DMS153 (cell line): ENCODE results near the gene PITPNC1.
A peak's percentile ranks its signal among the peaks of the same experiment; 100 is the strongest.
"Not testable (repeated sequence)": the region's sequence is repeated elsewhere in the genome, so short reads cannot be mapped to it uniquely, and the experiment has no call there.

Experiments
- DNase-seq: peaks from one replicate; lab custom pipeline; 2025; lab: John Stamatoyannopoulos, UW

The PITPNC1 gene

DNA sequence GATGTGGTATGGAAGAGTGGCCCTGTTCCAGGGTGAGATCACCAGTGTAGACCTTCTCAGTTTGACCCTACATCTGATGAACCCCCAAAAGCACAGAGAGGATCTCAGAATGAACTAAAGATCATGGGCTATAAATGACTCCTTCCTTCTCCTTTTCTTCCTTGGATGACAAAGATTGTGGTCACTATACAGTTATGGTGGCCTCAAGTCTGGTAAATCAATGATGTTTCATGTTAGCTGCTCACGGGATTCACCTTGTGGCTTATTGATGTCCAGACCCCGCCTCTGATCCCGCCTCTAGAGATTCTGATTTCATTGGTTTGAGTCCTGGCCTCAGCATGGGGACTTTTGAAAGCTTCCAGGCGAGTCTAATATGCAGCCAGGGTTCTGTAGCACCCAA is 112.2 kb downstream of the PITPNC1 start:
- no peak for DNase-seq

DNA sequence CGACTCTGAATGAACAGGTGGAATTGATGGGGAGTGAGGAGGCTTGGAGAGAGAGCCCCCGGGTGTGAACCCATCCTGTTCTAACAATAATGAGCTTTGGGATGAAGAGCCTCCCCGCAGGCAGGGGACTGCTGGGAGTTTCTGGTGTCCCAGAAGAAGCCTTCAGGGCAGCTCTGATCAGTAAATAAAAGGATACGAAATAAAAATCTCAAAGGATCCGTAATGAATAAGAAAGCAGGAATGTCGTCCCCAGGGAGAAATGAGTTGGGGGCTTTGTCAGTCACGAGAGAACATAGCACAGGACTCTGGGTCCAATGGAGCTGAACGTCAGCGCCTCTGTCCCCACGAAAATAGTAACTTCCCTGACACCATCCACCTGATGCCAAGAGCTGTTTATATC is 113.4 kb downstream of the PITPNC1 start:
- DNase-seq, result no peak

DNA sequence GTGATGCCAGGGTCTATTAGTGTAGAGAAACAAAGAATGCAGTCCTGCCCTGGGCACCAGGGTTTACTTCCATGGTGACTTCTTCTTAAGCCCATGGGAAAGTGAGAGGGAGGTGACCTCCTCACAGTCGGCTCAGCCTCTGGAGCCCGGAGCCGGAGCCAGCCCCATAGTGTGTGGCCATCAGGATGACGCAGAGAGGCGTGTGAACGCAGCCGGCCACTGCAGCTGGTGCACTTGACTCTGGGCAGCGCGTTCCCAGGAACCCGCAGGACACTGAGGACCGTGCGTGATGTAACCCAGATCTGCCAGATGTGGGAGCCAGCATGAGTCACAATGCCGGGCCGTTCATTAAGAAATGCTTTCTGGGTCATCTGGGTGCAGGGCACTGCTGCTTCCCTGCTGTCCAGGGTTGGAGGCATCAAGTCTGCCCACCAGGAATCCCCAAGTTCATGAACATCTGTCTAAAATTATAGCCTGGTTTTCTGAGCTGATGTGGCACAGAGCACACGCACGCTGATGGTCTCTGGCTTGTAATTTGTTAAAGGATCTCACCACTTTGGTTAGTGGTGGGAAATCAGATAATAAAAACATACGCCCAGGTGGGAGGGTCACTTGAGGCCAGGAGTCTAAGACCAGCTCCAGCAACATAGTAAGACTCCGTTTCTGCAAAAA is 114.1 kb downstream of the PITPNC1 start:
- peak; percentile 30 for DNase-seq

DNA sequence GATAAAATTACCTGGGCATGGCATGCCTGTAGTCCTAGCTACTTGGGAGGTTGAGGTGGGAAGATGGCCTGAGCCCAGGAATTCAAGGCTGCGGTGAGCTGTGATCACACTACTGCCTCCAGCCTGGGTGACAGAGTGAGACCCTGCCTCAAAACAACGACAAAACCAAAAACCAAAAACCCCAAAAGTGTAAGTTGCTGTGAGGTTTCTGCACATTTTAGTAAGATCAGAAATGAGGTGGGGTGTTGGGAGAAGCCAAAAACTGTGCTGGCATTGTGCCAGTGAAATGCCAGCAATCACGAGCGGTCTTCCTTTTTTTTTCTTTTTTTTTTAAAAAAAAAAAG is 114.6 kb downstream of the PITPNC1 start:
- no peak for DNase-seq

DNA sequence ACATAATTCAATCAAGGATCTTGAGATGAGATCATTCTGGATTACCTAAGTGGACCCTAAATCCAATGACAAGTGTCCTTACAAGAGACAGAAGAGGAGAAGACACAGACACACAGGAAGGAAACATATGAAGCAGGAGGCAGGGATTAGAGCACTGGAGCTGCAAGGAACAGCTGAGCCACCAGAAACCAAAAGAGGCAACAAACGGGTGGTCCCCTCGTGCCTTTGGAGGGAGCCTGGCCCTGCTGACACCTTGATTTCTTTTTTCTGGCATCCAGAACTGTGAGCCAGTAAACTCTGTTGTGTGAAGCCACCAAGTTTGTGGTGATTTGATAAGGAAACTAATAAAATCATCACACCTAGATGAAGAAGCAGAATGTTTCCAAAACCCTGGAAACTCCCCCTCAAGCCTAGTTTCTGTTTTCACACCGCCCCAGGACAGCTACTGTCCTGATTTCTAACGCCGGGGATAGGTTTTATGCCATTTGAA is 115.2 kb downstream of the PITPNC1 start:
- DNase-seq, result no peak

DNA sequence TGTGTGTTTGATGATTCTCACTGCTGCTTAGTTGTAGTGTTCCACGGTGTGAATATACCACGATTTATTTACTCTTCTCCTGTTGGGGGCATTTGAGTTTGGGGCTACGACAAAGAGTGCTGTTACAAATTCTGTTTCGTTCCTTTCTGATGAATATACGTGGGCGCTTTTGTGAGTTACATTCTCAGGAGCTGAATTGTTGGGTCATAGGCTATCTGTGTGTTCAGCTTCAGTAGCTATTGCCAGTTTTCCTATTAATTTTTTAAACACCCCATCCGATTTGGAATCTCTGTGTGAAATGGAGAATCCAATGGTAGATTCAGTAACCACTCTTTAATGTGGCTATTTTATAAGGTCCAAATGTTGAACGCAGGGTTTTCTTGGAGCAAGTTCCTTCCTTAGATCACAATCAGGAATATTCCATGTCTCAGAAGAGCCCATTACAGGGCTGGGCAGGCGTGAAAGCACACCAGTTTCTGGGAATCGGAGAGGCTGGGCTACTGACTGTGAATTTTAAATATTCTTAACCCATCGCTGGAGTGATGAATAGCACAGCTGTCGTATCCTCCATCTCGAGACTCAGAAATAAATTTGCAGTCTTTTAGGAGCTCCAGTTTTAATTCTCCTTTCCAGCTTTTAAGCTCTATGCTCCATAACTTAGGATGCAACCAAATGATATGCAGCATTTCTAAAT is 115.9 kb downstream of the PITPNC1 start:
- no peak for DNase-seq

DNA sequence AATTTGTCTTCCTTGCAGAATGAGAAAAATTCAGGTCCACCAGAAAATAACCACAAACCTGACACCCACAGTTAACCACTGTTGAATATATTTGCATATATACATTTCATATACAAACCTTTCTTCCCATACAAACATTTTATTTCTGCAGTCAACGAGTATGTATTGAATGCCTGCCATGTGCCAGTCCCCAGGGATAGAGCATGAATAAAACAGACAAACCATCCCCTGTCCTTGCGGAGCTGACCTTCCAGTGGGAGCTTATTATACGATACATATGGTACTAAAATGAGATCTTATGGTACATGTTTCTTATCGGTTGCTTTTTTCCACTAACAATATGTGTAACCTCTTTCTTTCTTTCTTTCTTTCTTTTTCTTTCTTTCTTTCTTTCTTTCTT is 116.7 kb downstream of the PITPNC1 start:
- DNase-seq, result no peak

DNA sequence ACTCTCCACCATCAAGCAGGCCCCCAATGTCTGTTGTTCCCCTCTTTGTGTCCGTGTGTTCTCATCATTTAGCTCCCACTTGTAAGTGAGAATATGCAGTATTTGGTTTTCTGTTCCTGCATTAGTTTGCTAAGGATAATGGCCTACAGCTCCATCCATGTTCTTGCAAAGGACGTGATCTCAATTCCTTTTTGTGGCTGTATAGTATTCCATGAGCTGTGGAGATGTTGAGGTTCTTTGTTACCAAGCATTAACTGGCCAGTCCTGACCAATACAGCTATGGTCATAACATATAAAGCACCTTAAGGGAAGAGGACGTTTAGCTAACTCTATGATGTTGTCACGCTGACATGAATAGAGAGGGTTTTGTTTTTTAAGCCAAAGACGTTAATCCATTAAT is 118.5 kb downstream of the PITPNC1 start:
- DNase-seq, result not testable (repeated sequence)

DNA sequence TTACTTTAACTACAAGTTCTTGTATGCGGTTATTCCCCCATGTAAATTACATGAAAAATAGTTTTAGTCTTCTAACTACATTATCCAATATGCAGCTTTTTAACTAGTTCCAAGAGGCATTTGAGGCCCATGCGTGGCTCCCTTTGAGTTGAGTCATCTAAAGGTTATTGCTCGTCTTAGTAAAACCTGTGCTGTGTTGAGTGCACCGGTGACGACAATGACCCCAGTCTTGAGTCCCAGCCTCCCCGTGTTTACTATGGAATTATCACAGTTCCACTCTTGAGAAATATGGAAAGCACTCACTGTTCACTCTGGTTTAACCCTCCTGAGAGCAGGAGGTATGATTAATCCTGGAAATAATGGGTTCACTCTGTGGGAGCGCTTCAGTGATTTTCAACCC is 119.2 kb downstream of the PITPNC1 start:
- DNase-seq, result no peak

DNA sequence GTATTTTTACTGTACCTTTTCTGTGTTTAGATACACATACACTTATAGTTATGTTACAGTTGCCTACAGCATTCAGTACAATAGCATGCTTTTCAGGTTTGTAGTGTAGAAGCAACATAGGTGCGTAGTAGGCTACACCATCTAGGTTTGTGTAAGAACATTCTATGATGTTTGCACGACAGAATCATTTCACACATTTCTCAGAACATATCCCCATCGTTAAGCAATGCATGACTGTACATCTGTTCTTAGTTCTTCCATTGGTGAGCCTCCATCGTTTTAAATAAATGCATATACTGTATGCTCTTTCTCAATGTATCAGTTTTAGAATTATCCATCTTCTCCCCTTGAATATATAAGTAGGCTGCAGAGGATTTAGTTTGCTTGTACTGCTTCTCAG is 122.6 kb downstream of the PITPNC1 start:
- no peak for DNase-seq

DNA sequence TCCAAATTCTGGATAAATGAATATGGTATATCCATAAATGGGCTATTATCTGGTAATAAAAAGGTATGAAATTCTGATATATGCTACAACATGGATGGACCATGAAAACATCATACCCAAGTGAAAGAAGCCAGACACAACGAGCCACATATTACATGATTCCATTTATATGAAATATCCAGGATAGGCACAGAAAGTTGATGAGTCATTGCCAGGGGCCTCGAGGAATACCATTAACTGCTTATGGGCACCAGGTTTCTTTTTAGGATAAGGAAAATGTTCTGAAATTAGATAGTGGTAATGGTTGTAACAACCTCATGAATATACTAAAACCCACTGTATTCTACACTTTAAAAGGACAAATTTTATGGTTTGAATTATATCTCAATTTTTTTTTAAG is 123.2 kb downstream of the PITPNC1 start:
- DNase-seq, result no peak

DNA sequence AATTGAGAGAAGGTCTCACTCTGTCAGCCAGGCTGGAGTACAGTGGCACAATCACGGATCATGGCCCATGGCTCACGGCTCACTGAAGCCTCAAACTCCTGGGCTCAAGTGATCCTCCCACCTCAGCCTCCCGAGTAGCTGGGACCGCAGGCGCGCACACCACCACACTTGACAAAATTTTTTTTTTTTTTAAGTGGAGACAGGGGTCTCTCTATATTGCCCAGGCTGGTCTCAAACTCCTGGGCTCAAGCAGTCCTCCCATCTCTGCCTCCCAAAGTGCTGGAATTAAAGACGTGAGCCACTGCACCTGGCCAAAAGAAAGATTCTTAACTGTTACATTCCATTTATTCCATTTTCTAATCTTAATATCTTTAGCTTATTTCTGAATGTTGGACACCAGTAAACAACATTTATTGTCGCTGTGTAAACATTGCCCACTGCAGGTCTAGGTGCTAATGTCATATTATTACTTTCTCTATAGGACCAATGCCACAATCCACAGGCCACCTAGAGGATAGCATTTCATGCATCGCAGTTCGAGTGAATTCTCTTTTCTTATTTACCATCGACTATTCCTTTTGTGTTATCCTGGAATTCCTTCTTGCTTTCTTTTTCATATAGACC is 123.7 kb downstream of the PITPNC1 start:
- no peak for DNase-seq

DNA sequence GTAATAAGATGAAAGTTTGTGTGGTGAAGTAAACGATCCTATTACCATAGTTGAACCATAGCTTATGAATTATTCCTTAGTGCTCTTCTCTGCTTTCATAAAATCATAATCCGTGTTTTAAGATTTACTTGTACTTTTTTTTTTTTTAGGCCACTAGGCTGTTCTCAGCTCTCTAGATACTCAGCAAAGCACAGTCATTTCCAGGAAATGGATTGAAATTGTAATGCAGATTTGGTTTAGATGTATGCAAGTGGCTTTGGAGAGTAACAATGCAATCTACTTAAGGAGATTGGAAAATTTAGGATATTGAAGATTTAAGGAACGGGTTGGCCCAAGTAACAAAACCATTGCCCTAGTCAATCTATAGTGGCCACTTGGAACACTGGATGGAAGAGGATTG is 125.1 kb downstream of the PITPNC1 start:
- DNase-seq, result no peak

DNA sequence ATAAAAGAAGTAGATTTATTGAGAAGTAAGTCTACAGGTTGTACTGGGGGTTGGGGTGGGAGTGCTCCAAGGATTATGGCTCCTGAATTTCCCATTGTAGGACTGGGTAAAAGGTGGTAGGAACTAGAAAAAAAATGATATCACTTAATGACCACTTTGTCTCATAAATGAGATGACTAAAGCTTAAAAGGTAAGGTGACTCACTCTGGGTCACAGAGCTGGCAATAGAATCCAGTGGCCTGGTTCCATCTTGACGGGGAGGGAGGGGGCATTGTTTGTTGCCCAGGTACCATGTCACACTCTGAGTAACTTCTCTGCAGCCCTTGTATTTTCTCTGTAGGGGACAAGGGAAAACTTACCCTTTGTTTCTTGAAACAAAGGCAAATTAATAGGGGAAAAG is 126.1 kb downstream of the PITPNC1 start:
- no peak for DNase-seq

DNA sequence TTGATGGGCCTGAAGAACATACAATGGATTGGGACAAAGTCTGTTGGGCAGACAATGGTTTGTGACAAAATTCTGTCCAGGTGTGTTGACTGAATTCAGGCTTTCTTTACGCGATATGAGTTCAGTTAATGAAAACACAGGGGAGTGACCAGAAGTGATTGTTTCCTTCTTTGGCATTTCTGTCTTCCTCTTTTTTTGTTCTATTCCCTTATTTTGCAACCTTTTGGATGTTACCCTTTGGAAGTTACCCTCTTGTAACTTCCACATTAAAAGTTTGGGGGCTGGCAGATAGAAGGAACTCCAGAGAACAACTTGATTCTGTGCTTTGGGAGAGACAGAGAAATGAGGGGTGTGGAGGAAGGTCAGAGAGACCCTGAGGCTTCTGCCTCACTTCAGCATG is 126.7 kb downstream of the PITPNC1 start:
- no peak for DNase-seq

DNA sequence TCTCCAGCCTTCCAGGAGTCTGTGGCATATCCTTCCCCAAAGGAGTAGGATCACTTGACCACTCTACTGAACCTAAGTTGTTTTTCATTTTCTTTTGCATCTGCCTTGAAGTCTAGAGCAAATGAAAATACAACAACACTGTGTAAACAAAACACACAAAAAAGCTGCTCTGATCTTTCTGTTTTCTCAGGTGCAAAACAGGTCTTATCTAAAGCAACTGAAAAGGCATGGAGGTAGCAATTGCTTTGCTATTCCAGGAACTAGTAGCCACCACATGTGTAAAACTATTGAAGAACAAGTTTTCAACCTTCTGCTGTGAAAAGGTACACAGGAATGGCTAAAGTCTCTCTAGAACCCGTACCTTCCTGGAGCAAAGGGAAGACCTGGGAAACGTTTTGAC is 127.1 kb downstream of the PITPNC1 start:
- DNase-seq, result no peak

DNA sequence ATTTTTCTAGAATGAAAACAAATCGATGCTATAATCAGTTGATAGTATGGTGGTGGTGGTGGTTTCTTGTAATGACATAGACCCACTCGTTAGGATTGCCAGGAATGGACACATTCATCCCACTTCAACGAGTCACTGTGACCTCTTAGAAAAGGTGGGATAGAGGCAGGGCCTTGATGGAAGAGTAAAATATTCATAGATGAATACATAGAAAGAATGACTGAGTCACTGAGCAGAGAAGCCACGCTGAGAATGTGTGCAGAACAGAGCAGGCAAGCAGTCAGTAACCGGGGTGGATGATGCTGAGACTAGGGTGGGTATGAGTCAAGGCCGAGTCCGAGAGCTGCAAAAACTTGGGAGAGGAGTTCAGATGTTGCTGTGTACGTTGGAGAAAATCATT is 129.9 kb downstream of the PITPNC1 start:
- no peak for DNase-seq

DNA sequence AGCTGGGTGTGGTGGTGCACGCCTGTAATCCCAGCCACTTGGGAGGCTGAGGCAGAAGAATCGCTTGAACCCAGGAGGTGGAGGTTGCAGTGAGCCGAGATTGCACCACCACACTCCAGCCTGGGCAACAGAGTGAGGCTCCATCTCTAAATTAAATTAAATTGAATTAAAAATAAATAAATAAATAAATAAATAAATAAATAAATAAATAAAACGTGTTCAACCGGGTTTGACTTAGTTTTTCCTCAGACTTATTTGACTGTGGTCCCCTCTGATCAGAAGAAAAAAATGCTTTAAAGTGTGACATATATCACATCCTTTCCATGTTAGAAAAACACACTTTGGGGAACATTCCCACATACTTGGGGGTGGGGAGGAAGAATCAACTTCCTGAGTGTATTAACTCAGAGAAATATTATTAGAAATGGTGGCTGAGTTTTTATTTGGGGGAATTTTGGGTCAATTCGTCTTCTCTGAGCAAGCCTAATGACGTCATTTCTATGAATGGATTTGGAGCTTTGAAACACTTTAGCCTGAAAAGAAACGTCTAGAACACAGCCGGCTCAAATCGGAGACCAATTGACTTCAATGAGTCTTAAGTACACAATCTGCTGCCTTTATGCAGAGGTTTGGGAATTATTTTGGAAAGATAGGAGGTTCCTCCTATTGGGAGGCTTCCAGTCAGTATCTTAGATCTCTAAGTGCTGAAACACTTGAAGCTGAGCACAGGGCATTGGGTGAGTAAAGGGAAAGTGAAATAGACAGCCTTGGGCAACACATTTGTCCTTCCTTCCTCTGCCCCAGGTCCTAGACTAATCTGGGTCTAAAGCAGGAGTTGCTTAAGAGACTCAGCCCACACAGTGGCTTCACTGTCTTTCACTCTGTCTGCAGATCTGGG is 132.6 kb downstream of the PITPNC1 start:
- DNase-seq, result no peak

DNA sequence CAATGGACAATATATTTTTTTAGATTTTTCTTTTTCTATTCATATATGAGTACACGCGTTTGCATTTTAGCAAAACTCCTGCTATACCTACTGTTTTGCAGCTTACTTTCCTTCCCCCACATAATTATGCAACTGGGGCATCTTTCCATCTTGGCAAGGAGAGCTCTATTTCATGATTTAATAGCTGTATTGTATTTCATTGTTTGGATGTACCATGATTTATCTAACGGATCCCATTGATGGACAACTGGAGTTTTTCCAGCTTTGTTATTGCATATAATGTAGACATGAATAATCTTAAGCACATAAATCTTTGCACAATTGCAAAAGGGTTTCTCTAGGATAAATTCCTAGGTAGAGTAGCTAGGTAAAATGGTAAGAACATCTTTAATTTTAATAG is 133.9 kb downstream of the PITPNC1 start:
- no peak for DNase-seq

DNA sequence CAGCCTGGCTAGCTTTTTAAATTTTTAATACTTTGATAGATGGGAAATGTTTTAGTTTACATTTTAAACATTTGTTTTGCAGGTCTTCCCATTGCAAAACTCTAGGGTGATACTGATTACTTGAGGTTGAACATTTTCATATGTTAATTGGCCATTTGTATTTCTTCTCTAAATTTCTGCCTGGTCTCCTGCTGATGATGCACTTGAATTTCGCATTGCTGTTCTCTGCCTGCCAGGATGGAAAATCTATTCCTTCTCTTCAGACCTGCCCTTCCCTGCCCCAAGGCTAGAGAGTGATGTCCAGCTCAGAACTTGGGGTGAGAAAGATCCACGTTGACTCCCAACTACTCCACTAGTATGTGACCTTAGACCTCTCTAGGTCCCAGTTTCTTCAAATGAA is 134.7 kb downstream of the PITPNC1 start:
- DNase-seq, result no peak

DNA sequence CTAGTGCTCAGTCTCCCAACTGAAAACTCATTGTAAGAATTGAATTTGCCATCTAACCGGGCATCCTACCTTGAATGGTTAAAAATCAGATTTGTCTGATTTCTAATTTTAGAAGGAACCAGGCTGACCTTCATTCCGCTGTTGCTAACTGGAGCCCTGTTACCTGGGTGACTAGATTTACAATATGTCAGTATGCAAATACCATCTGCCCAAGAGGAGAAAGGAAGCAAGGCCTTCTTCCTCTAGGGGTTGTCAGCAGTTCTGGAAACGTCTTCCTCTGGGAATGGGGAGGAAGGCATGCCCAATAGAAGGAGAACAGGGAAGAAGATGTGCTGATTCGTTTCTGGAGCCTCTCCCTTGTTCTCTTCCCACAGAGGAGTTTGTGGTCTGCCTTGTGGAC is 137.9 kb downstream of the PITPNC1 start:
- DNase-seq, result peak; percentile 49

DNA sequence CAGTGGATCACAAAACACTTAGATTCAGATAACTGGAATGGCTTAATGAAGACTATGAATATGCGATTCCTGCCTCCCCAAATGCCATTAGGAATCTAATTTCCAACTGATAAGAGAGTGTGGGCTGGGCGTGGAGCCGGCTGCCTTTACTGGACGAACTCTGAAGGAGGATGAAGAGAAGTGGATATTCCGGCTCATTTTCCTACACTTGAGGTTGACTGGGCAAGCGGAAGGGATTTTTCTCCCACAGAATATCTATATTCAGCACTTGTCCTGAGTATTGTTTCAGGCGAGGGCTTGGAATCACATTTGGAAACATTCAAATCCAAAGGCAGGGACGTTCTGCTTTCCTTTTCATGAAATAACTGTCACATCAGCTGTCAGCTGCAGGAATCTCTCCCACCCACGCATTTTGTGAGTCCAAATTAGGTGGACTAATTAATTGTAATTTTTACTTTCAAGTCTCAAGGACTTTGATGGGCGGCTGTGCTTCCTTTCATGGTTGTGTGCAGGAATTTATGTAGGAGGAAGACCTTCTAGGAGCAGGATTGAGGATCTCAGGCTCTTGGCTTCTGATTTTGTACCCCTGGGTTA is 138.5 kb downstream of the PITPNC1 start:
- DNase-seq, result no peak
